NCI-H1092 treated with DMSO at 0.1 percent for 48 hours (cell line): ENCODE results near the gene GDPD2.

Experiments used
- DNase-seq: peaks from one replicate; lab custom pipeline; 2025; lab: John Stamatoyannopoulos, UW

The GDPD2 gene

DNA sequence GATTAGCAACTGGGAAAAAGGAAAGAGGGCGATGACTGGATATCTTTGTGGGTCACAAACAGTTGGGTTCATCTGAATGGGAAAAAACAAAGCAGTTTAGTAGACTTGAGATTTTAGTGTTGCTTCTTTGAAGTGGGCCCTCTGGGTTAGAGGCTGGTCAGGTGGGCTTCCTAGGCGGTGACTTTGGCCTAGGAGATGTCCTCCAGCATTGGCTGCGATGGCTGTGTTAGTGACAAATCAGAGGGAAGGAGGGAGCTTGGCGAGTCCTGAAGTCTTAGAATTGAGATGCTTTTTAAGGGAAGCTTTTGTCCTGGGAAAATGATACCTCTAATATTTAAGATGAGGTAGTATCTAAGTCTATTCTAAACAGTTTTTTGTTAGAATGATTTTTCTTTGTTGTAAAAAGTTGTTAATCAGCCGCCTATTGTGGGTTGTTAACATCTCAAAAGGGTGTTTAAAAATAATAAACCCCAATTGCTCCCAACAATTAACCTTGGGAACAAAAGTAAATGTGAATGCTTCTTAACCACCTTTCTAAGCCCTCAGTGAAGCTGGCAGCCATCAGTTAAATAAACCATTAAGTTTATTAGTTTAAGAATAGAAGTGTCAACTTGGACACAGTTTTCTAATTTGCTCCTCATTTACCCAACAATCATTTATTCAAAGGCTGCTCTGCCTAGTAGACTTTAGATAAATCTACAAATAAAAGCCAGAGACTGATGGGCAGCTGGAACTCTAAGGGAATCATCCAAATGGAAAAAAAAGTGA is 53.2 kb downstream of the GDPD2 start:
- DNase-seq, result no peak

DNA sequence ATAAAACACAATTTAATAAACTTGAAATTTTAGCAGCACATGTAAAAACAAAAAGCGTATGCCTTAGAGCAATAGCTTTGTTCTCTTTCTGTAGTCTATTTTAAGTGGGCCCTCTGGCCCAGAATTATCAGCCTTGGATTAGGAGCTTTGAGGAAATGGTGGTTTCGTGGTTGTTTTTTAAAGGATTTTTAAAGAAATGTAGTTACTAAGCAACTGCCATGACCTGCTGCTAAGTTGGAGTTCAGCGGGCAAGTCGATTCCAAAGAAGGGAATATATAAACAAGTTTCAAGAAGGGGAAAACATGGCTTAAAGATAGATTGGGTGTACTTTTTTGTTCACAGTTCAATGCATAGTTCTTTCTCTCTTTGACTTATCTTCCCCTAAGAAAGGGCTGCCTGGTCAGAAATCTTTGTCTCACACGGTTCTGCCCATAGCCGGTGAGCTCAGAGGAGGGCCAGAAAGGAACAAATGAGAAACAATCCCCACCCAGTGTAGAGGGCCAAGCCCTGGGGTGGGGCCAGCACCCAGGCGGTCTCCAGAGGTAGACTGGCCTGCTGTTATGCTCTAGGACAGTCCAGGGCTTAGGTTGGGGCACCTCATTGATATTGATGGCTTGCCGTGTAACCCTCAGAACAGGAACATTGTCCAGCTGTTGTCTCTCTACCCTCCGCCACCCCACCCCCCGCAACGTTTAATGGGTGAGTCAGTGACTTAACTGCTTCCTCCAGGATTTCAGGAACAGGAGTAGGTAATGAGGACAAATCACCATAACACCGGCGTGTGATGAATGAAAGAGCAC is 54.0 kb downstream of the GDPD2 start:
- DNase-seq, result no peak

DNA sequence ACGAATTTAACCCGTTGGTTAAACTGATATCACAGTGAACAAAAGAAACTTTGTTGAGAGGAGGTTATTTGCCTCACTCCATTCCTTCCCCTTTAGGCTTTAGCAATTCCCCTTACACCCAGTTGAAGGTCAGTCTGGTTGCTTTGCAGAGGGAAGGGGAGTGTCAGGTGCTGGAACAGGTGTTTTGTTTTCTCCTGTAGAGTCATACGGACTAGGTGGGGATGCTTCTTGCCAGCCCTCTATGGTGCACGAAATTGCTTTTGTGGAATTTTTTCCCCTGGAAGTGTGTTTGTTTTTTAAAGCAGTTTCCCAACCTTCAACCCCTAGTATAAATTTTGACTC is 54.6 kb downstream of the GDPD2 start:
- DNase-seq, result no peak

DNA sequence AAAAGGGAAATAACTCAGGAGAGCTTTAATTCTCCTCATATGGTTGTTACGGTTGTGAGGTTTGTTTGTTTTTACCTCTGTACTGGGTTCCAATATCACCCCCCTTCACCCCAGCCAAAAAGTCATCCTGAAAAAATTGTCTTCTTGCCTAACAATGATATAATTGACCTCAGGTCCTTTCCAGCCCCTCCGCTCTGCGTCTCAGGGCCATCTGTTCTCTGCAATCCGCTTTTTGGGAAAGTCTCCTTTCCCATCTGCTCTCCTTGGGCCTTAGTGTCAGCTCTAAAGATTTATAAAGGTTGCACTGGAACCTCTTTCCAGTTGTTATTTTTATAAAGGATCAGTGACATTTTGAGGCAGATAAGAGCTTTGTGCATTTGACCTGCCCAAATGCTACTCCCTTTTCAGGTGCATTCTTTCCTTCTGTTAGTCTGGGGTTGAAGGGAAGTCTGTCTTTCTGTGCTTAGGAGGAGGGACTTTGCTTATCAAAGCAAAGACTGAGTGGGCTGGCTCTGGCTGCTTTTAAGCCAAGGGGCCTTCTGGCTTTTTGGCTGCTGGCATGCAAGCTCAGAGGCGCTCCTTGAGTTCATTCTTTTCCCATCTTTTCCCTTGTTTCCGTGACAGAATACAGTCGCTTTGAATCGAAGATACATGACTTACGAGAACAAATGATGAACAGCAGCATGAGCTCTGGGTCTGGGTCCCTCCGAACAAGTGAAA is 55.6 kb downstream of the GDPD2 start:
- DNase-seq, result no peak

DNA sequence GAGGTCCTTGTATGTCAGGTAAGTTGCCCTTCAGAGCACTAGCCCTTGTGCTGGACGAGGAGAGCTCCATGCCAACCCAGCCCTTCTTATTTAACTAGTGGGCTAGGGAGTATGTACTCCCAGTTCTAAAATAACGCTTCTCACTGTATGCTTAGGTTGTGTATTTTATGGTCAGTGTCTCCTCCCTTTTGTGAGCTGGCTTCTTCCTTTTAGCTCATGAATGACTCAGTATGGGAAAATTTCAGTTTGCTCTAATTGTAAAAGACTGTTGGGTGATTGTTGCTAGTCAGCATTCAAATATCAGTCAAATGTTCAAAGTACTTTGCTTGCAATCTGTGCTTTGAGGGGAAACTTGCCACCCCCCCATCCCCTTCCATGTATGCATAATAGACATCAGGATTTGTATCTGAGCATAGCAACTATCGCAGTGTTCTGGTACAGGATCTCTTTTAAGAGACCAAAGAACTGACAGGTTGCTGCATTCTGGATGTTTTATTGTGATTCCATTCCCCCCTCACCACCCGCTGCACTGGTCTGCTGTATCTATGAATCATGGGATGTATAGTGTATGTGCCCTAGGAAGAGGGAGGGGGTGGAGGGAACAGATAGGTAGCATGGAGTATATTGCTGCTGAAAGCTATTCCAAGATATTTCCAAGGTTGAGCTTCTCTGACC is 56.3 kb downstream of the GDPD2 start:
- no peak for DNase-seq

DNA sequence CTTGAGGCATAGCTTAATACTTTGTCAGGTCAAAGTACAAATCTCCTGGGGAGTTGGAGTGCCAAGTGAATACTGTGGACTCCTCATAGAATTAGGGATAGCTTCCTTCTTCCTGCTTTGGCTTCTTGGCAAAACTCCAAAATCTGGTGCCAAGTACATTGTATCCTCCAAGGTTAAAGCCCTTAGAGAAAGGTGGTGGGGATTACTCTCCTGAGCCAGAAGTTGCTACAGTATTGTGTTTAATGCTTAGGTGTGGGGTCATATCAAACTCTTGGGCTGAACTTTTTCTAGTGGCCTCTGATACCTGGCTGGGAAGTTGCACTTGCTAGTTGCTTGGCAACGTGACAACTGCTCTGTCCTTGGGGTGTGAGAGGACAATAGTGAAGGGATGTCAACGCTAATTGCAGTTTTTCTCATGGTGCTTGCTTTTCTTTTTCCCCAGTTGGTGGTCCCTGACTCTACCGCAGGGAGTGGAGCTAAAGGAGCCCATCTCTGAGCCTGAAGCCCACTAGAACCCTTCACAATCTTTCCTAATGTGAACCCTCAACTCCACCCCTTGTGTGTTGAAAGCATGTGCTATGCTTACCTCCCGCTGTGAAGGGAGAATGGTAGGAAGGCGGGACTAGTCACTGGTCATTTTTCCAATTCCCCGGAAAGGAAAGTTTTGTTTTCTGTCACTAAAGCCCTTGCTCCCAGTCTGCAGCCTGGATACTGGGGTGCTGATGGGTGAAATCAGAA is 57.0 kb downstream of the GDPD2 start:
- DNase-seq, result no peak

DNA sequence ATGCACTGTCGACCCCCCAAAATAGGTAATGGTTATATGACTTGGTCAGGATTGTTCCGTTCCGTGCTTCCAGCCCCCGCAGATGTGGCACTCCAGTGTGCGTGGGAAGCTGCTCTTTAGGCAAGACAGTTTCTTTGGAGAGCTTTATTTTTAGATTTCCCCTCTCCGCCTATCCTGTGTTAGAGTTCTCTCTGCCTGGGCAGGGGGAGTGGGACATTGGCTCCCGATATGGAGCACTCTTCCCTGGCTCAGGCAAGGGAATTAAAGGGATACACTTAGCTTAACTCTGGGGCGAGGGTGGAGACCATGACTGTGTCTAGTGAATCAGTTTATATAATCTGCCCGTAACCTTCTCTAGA is 57.5 kb downstream of the GDPD2 start:
- no peak for DNase-seq

DNA sequence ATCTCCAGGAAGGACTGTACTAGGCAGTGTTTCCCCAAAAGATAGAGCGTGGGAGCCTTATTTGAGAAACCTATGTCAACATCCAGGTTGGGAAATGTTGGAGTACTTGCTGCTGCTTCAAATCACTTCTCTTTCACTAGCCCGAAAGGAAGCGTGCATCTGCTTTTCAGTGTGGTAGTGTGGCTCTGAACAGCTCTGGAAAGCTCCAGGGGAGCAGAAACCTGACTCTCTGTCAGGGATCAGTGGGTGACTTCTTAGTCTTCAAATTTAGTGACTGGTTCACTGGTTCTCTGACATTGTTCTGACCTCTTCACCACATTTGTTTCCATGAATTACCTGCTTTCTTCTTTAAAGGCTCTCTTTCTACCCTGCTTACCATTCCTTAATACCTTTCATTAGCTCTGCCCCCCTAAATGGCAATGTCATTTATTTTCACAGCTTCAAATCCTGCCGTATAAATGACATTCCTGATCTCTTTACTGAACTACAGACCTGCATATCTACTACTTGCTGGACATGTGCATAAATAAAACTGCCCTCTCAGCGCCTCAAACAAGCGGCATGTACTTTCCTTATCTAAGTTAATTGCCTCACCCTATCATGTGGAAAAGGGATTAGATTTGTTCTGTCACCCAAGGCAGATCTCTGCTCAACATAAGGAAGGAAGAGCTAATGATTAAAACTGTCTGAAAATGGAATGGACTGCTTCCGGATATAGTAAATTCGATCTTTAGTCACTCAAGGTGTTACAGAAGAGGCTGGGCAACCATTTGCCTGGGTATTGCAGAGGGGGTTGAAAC is 58.6 kb downstream of the GDPD2 start:
- no peak for DNase-seq

DNA sequence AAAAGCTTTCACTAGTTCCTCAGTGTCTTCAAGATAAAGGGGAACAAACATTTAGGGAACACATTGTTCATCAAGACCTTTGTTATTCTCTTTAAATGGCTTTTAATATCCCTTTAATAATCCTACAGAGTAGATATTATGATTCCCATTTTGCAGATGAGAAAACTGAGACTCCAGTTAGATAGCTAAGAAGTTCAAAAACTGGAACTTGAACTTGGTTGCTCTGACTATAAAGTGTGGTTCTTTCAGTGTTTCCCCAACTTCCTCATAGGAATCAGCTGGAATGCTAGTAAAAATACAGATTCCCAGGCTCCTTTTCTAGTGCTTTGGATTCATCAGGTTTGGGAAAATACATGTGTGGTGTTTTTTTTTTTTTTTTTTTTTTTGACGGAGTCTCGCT is 59.2 kb downstream of the GDPD2 start:
- DNase-seq, result no peak
